GM21576 (cell line): ENCODE results near the gene ST6GALNAC4.

Experiments
- ATAC-seq: cut with Tn5 transposase; IDR thresholded peaks from one replicate; pipeline ENCODE4 v1.9.1; 2021; ENCODE audit warnings: mild to moderate bottlenecking, moderate library complexity; ENCODE audit not compliant: unreplicated experiment

The ST6GALNAC4 gene

DNA sequence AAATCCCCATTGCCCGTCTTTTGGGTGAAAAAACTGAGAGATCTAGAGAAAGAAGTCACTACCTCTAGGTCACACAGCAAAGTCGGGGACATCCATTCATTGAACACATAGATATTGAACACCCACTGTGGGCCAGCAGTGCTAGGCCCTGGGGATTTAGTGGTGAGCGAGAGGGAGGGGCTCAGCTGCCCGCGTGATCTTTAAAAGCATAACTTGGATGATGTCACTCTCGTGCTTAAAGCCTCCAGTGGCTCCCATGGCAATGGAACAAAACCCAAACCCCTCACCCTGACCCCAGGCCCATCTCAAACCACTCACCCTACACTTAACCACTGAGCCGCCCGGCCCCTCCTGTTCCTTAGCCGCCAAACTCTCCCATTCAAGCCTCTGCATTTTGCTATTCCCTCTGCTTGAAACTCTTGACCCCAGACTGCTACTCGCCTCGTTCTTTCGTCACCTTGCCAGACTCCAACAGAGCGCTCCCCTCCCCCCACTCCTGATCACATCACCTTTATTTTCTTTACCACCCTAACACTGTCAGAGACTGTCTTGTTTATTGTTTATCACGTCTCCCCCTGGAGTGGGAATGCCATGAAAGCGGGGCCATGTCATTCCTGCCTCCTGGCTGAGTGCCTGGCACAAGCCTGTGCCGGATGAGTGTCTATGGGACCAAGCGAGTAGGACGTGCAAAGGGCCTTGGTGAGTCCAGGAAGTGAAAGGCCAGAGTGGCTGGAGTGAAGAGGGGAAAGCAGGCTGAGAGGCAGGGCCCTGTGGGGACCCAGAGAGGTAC lies 14.4 kb upstream of the ST6GALNAC4 start:
- ATAC-seq, result peak; percentile 22

DNA sequence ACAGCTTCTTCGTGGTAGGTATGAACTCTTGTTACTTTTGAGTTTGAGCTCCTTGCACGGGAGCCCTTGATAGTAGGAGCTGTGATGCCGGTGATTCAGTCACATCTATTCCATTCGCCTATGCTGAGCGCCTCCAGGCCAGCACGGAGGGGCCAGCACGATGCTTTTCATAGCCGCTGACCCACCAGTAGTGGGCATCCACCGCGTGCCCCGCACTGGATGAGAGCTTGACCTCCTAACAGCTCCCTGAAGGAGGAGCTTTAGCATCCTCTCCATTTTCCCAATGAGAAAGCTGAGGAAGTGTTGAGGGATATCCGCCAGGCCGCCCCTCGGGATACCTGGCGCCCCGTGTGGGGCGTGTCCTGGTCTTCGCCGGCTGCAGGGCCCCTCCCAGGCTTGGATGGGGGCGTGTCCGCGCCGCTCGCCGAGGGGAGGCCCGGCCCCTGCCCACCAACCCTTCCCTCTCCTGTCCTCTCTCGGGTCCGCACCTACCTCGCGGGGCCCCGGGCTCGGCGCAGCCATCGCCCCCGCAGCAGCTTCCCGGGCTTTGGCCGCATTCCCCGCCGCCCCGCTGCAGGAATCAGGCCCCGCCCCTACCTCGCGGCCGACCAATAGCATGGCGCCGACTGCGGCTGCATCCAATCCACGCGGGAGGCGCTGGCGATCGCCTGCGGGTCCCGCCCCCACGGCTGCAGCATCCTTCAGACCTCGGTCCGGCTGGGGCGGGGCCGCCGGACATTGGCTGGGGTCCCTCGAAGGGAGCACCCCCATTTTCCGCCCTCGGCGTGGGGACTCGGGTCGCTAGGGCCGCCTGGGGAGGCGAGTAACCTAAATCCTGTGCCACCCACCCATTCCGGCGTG lies 13.6 kb upstream of the ST6GALNAC4 start, which contains the start of gene PIP5KL1:
PIP5KL1 (minus strand) TSS at position 547 of the 861 bp plus-strand sequence; CDS start at position 522, 25 bp downstream.
- peak; percentile 69 for ATAC-seq

DNA sequence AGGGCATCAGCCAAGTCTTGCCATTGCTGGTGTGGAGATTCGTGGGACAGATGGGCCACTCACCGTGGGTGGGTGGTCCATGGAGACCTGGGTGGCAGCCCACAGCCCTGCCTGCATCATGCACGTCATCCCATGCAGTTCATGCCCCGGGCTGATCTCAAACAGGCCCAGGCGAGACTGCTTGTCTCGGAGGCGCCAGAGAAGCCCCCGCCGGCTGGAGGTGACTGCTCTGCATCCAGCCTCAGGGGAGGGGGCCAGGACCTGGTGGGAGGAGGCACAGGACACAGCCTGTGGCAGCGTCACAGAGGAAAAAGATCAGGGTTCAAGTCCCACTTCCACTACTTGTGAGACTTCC lies 12.8 kb upstream of the ST6GALNAC4 start:
- ATAC-seq, result no peak

DNA sequence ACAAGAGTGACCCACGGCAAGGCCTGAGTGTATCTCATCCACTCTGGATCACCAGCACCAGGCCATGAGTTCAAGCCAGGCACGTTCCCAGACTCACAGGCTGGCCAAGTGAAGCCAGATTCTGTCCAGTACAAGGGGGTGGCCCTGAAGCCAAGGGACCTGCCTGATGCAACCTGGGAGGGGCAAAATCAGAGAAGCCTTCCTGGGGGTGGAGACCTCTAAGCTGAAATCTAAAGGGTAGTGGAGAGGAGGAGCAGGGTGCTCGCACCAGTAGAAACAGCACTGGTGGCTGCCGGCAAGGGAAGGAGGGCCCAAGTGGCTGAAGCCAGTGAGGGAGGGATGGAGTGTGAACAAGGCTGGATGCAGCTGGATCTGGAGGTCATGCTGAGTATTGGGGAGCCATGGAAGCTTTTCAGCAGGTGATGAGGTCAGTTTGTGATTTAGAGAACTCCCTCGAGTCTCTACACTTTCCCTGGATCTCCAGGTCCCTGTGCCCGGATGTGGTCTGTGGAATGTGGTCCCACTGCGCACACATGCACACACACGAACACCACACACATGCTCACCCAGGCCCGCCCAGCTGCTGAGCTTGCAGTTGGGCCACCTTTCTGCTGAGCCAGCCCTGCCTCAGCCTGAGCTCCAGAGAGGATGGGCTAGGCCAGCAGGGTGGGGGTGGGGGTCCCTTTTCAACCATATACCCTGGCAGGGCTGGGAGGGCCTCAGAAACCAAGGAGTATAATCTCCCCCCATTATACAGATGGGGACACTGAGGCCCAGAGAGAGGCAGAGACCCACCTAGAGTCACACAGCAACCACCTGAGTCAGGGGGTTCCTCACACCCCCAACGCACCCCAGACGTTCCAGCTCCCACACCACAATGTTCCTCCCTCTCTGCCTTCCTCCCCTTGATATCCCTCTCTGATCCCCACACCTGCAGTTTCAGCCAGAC lies 12.1 kb upstream of the ST6GALNAC4 start:
- ATAC-seq, result no peak

DNA sequence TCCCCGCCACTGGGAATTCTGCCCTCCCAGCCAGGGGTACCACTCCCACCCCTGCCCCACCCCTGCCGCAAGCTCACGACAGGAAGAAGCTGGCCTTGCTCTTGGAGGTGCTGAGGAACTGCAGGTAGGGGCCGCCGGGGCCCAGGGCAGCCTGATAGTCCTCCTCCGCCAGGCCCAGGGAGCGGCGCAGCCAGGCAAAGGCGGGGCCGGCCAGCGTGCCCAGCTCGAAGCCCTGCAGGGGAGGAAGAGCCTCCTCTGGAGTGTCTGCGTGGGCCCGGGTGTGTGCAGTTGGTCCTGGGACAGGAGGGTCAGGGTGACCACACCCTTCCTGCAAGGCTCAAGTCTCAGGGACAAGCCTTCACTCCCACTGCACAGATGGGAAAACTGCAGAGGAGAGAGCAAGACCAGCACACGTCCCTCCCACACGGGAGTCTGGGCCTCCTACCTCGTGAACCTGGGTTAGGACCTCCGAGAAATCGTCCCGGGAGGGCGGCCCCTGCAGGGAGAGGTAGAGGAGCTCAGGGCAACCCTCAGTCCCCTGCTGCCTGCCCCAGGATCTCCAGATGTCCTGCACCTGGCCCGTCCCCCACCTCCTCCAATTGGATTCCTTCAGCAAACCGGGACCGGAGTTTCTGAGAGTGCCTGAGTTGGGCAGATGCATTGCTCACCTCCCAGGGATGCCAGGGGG lies 11.3 kb upstream of the ST6GALNAC4 start:
- ATAC-seq, result no peak

DNA sequence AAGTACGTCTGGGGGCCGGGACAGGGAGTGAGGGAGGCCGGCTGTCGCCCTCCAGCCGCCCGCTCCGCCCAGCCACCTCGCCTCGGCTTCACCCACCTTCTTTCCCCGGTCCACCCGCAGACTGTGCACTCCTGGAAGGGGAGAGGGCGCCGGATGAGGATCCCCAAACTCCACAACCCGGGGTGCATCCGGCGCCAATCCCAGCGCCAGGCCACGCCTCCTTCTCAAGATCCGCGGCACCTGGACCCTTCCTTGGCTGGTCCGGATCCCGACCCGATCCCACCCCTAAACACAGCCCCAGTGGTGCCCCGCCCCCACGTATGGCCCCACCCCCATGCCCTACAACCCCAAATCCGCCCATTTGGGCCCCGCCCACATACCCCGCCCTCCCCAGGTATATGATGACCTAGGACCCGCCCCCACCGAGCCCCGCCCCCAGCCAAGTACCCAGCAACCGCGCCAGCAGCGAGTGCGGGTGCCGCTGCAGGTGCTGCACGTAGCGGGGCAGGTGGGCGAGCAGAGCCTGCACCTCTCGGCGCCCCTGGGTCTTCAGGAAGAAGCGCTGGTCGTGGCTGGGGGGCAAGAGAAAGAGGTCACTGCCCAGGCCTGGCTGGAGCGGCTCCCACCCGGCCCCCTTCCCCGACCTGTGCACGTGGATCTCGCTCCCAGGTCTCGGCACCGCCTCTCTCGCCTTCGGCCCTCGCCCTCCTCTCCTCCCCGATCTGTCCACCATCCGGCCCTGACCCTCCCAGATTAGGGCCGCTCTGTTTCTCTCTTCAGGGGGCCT lies 10.6 kb upstream of the ST6GALNAC4 start:
- ATAC-seq, result no peak

DNA sequence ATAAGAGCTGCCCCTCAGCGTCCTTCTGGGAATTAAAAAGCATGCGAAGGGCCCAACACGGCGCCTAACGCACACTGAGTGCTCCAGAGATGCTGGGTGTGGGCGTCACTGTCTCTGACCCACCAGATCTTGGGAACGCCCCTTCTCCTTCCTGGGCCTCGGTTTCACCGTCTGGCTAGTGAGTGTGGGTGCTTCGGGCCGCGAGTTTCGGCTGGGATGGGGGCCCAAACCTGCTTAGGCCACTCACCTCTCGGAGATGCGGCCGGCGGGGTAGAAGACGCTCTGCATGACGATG lies 10.0 kb upstream of the ST6GALNAC4 start:
- ATAC-seq, result no peak

DNA sequence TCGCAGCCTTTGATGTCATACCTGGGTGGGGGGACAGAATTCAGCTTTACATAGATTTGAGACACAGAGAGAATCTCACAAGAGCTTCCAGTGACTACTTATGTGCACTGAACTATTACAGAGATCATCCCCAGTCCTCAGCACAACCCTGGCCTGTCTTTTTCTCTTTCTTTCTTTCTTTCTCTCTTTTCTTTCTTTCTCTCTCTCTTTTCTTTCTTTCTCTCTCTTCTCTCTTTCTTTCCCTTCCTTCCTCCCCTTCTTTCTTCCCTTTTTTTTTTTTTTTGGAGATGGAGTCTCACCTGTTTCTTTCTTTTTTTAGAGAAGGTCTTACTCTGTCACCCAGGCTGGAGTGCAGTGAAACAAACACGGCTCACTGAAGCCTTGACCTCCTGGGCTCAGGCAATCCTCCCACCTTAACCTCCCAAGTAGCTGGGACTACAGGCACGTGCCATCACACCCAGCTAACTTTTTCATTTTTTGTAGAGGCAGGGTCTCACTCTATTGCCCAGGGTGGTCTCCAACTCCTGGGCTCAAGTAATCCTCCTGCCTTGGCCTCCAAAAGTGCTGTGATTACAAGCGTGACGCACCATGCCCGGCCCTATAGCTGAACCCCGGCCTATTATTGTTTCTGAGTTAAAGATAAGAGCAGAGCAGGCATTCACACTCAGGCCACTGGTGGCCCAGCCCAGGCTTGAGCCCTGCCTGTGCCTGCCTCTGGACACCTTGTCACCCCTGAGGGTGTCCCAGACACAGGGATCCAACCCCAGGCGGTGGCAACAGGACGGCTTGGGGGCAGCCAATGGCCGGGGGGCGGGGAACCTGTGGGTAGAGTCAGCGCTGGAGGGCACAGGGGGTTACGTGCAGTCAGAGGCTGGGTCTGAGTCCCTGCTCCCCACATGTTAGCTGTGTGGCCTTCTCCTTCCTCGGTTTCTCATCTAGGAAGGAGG lies 9.4 kb upstream of the ST6GALNAC4 start:
- ATAC-seq, result no peak

DNA sequence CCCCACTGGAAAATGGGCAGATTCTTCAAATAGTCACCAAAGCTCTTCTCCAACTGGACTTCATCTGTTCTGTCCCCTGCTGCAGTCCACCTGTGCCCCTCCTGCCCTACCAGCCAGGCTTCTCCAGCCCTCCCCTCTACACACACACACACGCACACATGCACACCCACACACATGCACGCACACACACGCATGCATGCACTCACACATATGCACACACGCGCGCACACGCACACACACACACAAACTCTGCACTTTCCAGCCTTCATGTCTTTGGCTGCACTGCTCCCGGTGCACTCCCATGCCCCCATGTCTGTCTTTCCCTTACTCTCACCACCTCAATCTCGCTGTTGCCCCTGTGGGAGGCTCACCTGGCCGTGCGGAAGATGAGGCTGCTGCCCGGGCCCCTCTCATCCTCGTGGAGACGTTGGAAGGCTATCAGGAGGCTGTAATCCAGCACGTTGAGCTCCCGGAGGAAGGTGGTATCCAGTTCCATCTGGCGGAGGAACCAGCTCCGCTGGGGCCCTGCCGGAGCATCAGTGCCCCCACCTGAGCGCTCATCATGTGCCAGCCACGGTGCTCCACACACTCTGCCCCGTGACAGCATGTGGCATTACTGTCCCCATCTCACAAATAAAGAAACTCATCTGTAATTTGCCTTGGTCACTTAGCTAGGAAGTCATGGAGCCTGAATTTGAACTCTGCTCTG lies 8.0 kb upstream of the ST6GALNAC4 start:
- ATAC-seq, result no peak

DNA sequence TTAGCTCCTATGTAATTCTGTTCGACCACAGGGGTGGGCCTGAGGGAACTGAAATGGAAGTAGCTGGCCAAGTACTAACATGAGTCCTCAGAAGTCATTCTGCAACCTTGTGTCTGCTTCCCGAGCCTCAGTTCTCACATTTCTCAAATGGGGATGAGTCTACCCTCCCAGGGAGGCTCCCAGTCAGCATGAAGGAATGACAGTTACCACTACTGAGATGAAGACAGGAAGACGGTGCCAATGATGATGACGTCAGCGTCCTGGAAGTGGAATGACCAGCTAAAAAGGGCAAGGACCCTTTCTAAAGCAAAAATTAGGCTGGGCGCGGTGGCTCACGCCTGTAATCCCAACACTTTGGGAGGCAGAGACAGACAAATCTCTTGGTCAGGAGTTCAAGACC lies 6.9 kb upstream of the ST6GALNAC4 start:
- ATAC-seq, result no peak

DNA sequence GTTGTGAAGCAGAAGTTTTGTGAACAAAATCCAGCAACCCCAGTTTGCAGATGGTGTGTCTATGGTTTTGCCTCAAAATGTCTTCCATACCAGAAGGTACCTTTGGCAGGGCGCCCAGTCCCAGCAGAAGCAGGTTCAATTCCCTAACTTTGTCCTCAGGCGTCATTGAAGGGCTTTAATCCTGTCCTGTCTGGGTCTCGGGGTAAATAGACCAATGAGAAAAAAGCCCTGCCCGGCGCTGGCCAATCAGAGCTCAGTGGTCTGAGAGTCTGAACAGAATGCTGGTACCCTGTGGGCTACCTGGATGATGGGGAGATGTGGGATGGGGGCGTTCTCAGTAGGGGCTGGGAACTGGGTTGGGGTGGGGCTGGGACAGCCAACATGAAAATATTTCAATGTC lies 6.2 kb upstream of the ST6GALNAC4 start:
- no peak for ATAC-seq

DNA sequence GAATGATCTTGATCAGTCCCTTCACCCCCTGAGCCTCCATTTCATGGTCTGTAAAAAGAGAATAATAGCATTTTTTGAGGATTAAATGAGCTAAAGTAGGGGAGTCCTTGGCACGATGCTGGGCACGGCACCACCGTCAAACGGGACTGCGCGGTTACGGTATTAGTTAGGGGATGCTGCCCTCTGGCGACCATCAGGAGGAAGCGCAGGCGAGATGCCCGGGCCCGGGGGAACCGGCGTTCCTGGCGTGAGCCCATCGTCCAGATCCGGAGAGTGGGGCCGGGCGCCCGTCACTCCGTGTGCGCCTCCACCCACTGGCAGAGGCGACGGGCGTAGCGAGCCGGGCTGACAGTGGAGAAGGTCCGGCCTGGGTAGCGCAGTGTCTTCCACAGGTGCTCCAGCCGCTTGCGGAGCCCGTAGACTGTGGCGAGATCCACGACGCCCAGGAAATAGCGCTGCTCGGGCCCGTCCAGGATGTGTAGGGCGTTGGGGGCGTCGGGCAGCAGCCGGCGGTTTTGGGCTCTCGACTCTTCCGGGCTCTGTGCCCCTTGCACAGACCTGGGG lies 4.8 kb upstream of the ST6GALNAC4 start:
- ATAC-seq, result no peak

DNA sequence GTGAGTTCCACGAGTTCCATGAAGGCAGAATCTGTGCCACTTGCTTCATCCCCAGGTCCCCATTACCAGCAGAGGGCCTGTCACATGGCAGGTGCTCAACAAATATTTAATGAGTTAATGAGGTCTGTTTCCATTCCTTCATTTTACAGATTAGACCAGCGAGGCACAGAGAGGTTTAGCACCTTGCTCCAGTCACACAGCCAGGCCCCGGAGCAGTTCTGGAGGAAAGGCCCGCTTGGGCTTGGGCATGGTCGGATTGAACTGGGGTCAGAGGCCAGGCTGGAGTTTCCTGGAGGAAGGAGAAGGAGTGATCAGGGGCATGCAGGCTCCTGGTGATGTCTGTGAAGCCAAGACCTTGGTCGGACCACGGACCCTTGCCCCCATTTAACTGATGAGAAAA lies 4.0 kb upstream of the ST6GALNAC4 start:
- no peak for ATAC-seq

DNA sequence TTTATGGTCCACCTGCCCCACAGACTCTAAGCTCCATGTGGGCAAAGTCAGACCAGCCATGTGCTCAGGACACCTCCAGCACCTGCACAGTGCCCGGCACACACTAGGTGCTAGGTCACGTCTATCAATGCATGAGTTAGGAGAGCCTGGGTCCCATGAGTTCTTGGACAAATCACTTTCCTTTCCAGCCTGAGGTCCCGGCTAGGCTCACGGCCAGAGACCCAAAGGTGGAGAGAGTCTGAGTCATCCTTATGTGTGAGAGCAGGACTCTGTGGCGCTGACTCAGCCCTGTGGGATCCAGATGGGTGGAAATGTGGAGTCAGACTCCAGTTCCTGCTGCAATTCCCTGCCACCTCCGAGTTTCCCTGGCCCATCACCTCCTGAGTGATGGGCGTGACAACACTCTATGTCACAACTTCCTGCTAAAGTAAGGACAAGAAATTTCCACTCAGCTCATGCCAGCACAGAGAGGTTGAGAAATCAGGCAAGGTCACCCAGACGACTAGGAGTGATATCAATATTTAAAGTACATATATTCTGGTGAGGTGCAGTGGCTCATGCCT lies 2.5 kb upstream of the ST6GALNAC4 start:
- ATAC-seq, result no peak

DNA sequence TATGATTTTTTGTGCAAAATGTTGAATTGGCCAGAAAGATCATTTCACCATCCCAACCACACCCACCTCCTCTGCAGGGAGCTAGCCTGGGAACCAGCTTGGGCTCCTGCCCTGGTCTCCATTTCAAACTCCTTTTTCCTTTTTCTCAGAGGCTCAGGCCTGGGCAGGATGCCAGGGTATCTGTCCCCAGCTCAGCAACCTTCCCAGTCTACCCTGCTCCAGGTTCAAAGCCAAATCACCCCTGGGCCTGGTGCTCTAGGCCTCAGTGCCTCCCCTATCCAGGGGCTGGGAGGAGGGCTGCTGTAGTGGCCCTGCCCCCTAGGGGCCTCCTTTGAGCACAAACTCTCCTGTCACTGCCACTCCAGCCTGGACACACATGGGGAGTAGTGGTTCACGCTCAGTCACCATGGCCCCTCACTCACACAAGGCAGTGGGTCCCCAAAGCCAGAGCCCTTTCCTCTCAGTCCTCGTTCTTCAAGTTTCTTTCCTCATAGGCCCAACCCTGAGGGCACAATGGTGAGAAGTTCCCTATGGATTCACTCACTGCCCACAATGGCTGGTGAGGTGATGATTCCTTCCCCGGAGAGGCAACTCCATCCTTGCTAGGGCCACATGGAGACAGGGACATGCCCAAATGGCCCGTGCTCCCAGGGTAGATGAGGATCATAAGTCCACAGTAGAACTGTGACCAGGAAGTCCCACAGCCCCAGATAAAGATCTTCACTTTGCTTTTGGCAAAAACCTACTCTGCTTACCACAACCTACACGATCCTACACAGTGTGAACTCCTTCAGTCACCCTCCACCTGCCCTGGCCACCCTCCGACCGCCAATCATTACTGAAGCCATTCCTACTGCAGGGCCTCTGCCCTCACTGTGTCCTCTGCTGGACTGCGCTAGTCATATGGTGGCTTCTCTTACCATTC lies 1.6 kb upstream of the ST6GALNAC4 start:
- no peak for ATAC-seq

DNA sequence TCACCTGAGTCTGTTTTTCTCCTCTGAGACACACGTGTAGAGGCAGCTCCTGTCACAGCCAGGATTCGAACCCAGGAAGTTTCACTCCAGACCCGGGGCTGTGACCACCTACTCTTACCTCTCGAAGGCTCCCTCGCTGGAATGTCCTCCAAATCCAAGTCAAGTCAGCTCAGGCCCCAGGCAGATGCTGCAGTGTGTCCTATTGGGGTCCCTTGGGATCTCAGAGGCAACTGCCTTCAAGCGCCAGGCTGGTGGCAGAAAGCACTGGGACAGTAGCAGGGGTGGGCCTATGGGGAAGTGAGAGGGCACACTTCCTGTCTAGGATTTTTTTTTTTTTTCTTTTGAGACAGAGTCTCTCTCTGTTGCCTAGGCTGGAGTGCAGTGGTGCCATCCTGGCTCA lies 762 bp upstream of the ST6GALNAC4 start:
- ATAC-seq, result no peak
